Retinal pigment epithelial cell (primary cell): ENCODE data around the gene IL36G.

Experiments used
- DNase-seq: peaks from one replicate; pipeline ENCODE4 v3.0.0-alpha.2; 2010; ENCODE audit warnings: low read depth
- H3K4me3 ChIP-seq: 2 replicates; pipeline ENCODE4 v1.5.1; 2011; ENCODE audit warnings: mild to moderate bottlenecking, low read length, control low read depth, moderate library complexity
- CTCF ChIP-seq: conservative IDR thresholded peaks from 2 replicates; pipeline ENCODE4 v1.5.1; 2011; ENCODE audit warnings: low read depth, low read length, control low read depth, inconsistent platforms

The IL36G gene

GRCh38 chr2:113015042-113015441, 37.2 kb downstream of the IL36G start:
- no peak for DNase-seq
- H3K4me3 ChIP-seq, result no peak overlapping the region
- TF ChIP-seq CTCF, result no peak

GRCh38 chr2:113015655-113016054, 37.8 kb downstream of the IL36G start:
- no peak for TF ChIP-seq CTCF
- no peak for DNase-seq
- H3K4me3 ChIP-seq, result no peak overlapping the region

DNA sequence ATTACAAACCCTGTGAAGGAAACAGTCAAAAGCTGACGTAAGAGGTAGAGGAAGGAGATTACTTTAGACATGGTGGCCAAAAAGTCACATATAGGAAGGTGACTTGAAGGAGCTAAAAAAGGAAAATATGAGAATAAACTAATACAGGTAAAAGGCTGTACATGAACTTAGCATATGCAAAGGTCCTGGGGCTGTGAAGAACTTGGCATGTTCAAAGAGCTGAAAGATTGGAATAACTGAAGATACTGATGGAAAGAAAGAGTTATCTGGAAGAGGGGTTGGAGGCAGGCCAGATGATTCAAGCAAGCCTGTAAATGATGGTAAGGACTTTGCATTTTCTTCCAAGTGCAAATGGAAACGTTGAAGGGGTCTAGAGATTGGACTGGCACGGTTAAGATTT, 40.7 kb downstream of the IL36G start:
- no peak for TF ChIP-seq CTCF
- DNase-seq, result no peak
- H3K4me3 ChIP-seq, result no peak overlapping the region

DNA sequence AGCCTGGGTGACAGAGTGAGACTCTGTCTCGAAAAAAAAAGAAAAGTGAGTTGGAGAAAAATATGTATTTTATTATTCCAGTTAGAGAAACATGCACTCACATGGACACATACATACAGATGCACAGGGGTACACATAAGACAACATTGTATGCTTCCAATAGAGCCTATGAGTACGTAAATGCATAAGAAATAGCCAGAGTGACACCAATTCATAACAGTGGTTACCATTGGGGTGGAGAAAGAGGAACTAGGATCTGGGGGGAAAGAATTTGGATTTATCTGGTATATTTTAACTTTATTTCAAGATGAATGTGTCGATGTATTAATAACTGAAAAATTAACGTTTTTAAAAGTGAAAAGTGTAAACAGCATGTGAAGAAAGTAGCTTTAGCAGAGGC, 43.5 kb downstream of the IL36G start:
- no peak for TF ChIP-seq CTCF
- H3K4me3 ChIP-seq, result no peak overlapping the region
- DNase-seq, result no peak

DNA sequence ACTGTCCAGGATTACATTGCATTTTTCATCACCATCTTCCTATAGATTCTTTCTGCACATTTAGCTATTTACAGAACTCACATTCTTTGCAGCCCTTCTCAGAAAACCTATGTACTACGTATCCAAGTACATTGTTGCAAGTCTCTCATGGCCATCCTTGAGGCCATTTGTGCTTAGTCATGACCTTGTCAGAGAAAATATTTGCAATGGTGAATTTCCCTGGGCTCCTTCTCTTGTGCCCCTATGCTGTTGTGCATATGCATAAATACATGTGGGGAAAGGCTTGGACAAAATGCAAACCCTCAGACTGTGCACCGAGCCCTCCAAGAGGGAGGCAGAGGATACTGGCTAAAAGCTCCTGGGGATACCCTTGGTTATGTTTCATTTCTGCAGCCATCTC, 47.0 kb downstream of the IL36G start:
- DNase-seq, result no peak
- H3K4me3 ChIP-seq, result no peak overlapping the region
- TF ChIP-seq CTCF, result no peak

GRCh38 chr2:113025737-113026136, 47.9 kb downstream of the IL36G start:
- DNase-seq, result no peak
- no peak overlapping the region for H3K4me3 ChIP-seq
- no peak for TF ChIP-seq CTCF

- no peak for DNase-seq
These were observed 49.9 kb downstream of the IL36G start for GRCh38 chr2:113027691-113028090.

More at GRCh38 chr2:113027691-113028090, 49.9 kb downstream of the IL36G start:
- no peak for TF ChIP-seq CTCF
- no peak overlapping the region for H3K4me3 ChIP-seq
